ENCODE data around the gene DCPS. TPM values are rescaled to one million over a fixed set of nuclear protein-coding genes. Genes with fewer than 3 reads are reported as not detected.
A peak's percentile ranks its signal among the peaks of the same experiment; 100 is the strongest.

DCPS gene
- total and polyA plus RNA-seq, 8 donors, result 16.4 to 24.4 (median 21.5) TPM

- peak overlapping the region in 1 of 2 donors; percentile 76 for H3K27ac ChIP-seq
- ATAC-seq, result peak; percentile 96
- intact Hi-C loops (cut with DNase I), result loop anchor here in 1 of 2 donors (5.0 to 10.0 kb wide), 2 partner anchors 124 to 172 kb away; no protein-coding TSS in a partner anchor
- peaks cover 0 to 4% of the 10 kb centered on the region in 2 donors for H3K36me3 ChIP-seq
- no peaks in the 10 kb centered on the region for H3K27me3 ChIP-seq
- peaks cover 0 to 47% of the 10 kb centered on the region in 2 donors for H3K4me1 ChIP-seq
- DNase-seq, result peak; percentile 73 to 89 (median 80)
- H3K9me3 ChIP-seq, result no peaks in the 10 kb centered on the region
- TF ChIP-seq CTCF (IDR thresholded peaks at IDR 0.05), result peak; percentile 83 to 84
- no peak overlapping the region for H3K4me3 ChIP-seq
These were observed 6.5 kb downstream of the DCPS start for GRCh38 chr11:126310200-126310991.

GRCh38 chr11:126310992-126311310 is 7.1 kb downstream of the DCPS start:
- peak overlapping the region in 1 of 2 donors; percentile 76 for H3K27ac ChIP-seq

GRCh38 chr11:126311401-126312291 is 7.8 kb downstream of the DCPS start:
- peak; percentile 27 for ATAC-seq
- H3K36me3 ChIP-seq, result peaks cover 0 to 4% of the 10 kb centered on the region in 2 donors
- peak overlapping the region; percentile 28 to 76 for H3K27ac ChIP-seq
- intact Hi-C loops (cut with DNase I), result loop anchor here in 1 of 2 donors (5.0 to 10.0 kb wide), 2 partner anchors 123 to 171 kb away; no protein-coding TSS in a partner anchor
- H3K27me3 ChIP-seq, result no peaks in the 10 kb centered on the region
- DNase-seq, result no peak
- peak in 1 of 2 donors; percentile 13 for TF ChIP-seq CTCF (IDR thresholded peaks at IDR 0.05)
- no peak overlapping the region for H3K4me3 ChIP-seq
- no peaks in the 10 kb centered on the region for H3K9me3 ChIP-seq
- peaks cover 0 to 52% of the 10 kb centered on the region in 2 donors for H3K4me1 ChIP-seq

More at GRCh38 chr11:126310992-126311310, 7.1 kb downstream of the DCPS start:
- no peaks in the 10 kb centered on the region for H3K9me3 ChIP-seq
- peaks cover 0 to 49% of the 10 kb centered on the region in 2 donors for H3K4me1 ChIP-seq
- ATAC-seq (peak; percentile 6), DNase-seq (no peak)
- H3K4me3 ChIP-seq, result no peak overlapping the region
- peaks cover 0 to 4% of the 10 kb centered on the region in 2 donors for H3K36me3 ChIP-seq
- intact Hi-C loops (cut with DNase I), result loop anchor here in 1 of 2 donors (5.0 to 10.0 kb wide), 2 partner anchors 124 to 171 kb away; no protein-coding TSS in a partner anchor
- TF ChIP-seq CTCF (IDR thresholded peaks at IDR 0.05), result no peak
- no peaks in the 10 kb centered on the region for H3K27me3 ChIP-seq

GRCh38 chr11:126312961-126313360 is 9.1 kb downstream of the DCPS start:
- H3K9me3 ChIP-seq, result no peaks in the 10 kb centered on the region
- H3K4me3 ChIP-seq, result no peak overlapping the region
- TF ChIP-seq CTCF (IDR thresholded peaks at IDR 0.05), result no peak
- peak overlapping the region in 1 of 2 donors; percentile 76 for H3K27ac ChIP-seq
- ATAC-seq (no peak), DNase-seq (no peak)
- peaks cover 5 to 61% of the 10 kb centered on the region in 2 donors for H3K4me1 ChIP-seq
- intact Hi-C loops (cut with DNase I), result loop anchor here in 1 of 2 donors (5.0 to 10.0 kb wide), 2 partner anchors 122 to 169 kb away; no protein-coding TSS in a partner anchor
- peaks cover 0 to 4% of the 10 kb centered on the region in 2 donors for H3K36me3 ChIP-seq
- H3K27me3 ChIP-seq, result no peaks in the 10 kb centered on the region

Measured in left lung (tissue), 10 donors.